ENCODE data around the gene KRT85.
A peak's percentile ranks its signal among the peaks of the same experiment; 100 is the strongest.

Gene KRT85

DNA sequence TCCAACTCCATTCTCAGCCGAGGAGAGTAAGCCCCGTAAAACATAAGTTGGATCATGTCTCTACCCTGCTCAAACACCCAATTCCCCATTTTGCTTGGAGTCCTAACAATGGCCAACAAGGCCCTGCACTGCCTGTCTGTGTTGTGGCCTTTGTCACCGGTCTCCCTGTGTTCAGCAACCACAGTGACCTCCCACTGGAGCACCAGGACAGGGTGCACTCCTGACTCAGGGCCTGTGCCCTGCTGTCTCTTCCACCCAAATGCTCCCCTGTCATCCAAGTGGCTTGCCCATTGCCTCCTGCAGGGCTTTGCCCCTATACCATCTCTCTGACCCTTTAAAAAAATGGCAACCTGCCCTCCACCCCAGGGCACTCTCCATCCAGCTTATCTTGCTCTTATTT lies 4.4 kb upstream of the KRT85 start:
- TF ChIP-seq, protein P1, sequence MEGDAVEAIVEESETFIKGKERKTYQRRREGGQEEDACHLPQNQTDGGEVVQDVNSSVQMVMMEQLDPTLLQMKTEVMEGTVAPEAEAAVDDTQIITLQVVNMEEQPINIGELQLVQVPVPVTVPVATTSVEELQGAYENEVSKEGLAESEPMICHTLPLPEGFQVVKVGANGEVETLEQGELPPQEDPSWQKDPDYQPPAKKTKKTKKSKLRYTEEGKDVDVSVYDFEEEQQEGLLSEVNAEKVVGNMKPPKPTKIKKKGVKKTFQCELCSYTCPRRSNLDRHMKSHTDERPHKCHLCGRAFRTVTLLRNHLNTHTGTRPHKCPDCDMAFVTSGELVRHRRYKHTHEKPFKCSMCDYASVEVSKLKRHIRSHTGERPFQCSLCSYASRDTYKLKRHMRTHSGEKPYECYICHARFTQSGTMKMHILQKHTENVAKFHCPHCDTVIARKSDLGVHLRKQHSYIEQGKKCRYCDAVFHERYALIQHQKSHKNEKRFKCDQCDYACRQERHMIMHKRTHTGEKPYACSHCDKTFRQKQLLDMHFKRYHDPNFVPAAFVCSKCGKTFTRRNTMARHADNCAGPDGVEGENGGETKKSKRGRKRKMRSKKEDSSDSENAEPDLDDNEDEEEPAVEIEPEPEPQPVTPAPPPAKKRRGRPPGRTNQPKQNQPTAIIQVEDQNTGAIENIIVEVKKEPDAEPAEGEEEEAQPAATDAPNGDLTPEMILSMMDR (conservative IDR thresholded peaks at IDR 0.05) = no peak
- H3K27ac ChIP-seq = peak overlapping the region; percentile 25

DNA sequence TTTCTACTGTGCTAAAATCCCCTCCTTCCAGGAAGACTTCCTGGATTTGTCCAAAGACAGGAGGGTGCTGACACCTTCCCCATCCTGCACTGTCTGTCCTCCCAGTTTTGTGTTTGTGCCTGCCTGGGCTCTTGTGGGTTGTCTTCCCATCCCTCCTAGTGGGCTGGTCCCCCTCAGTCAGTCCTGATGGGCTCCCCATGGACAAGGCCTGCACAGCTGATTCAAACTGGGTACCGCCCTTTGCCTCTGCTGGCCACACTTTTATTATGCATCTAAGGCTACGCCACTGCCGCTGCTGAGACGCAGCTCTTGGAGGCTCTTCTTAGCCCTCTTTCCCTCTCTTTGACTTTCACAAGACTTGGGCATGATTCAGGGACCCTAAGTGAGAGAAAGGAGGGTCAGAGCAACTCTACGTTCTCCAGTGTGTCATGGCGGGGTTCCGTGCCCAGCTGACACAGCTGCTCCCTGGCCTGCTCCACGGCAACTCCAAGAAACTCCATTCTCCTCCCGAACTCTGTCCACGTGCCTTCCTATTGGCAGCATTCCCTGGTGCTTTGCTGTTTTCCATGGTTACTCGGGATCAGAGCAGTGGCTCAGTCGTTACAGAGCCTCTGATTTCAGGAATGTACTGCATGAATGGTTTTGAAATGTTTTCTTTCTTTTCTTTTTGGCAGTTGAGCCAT lies 3.8 kb upstream of the KRT85 start:
- H3K27ac ChIP-seq = peak overlapping the region; percentile 25
- TF ChIP-seq, protein P1 (conservative IDR thresholded peaks at IDR 0.05) = no peak

DNA sequence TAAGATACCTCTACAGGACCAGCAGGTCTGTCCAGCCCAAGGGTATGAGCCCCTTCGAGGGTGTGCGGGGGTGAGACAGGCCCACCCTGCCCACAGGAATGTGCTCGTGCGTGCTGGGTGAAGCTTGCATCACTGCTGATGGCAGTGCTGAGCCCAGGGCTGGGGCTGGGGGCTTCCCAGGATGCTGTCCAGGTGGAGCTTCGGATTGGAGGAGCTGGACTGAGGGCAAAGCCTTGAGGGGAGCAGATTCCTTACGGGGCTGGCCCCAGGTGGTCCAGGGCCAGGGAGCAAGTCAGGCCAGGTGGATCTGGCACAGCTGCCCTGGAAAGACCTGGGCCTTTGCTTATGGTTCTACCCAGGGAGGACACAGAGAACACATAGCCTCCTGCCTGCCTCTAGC lies 2.5 kb upstream of the KRT85 start:
- TF ChIP-seq, protein P1 (conservative IDR thresholded peaks at IDR 0.05) = no peak
- no peak overlapping the region for H3K27ac ChIP-seq

DNA sequence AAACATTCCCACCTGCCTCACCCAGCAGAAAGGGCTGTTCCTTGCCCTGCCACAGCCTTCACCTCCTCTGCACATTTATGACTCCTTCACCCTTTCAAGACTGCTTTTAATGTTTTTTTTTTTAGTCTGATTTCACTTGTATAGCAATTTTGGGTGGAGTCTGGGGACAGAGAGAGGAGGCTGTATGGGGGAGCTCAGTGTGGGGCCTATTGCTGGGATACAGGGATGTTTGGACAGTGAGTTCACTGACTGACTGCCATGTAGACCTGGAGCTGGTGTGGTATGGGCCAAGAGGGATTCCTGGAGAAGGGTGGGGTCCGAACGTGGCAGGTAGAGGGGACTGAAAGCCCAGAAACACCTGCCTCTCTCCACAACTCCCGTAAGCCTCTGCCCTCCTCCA lies 1.9 kb upstream of the KRT85 start:
- TF ChIP-seq, protein P1 (conservative IDR thresholded peaks at IDR 0.05) = no peak

DNA sequence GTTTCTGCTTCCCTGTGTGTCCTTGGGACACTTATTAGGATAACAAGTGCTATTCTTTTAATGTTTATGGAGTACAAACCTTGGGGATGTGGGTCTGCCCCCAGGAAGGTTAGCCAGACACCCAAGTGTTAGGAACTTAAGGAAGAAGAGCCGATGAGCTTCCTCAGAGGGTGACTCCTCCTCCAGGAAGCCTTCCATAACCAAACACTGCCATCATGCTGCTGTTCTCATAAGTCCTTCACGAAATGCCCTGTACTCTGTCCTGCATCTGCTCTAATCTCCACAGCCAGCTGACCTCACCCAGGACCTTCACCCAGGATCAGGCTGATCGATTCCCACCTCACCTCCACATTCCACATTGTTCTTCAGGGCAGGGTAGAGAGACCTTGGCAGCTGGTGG lies 1.2 kb upstream of the KRT85 start:
- TF ChIP-seq, protein P1 (conservative IDR thresholded peaks at IDR 0.05) = no peak

More for the DNA sequence above, 1.9 kb upstream of the KRT85 start:
- H3K27ac ChIP-seq = no peak overlapping the region

DNA sequence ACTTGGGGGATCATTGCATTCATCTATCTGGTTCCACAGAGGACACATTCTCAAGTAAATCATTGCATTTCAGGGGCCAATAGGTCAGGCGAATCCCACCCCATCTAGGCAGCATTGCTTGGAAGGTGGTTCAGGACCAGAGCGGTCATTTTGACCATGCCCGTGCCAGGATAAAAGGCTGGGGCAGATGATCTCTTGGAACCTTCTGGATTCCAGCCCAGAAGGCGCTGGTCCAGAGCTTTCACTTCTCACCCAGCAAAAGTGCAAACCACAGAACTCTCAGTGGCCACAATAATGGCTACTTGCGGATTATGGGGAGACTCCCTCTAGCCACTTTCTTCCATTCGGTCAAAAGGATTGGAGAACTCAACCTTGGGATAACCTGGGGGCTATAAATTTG lies 595 bp upstream of the KRT85 start:
- TF ChIP-seq, protein P1 (conservative IDR thresholded peaks at IDR 0.05) = no peak
- H3K27ac ChIP-seq = no peak overlapping the region

More for the DNA sequence above, 1.2 kb upstream of the KRT85 start:
- H3K27ac ChIP-seq = no peak overlapping the region

DNA sequence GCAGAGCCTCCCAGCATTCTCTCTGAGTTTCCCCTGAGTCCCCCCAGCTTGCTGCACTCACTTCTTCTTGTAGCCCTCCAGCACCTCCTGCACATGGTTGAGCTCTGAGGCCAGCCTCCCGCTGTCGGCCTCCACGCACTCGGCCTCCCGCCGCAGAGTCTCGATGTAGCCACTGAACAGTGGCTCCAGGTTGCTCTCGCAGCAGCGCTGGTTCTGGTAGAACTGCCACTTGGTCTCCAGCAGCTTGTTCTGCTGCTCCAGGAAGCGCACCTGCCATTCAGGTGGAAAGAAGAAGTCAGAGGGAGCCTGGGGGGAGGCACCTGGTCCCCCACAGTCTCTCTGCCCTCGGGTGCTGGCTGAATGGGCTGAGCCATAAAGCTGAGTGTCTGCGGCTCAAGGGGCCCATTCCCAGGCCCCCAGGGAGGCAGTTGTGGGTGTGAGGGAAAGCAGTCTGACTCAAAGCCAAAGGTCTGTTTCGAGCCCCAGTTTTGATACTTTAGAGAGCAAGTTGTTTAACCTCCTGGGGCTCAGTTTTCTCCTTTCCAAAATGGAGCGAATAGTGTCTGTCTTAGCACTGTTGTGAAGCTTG lies 2.3 kb downstream of the KRT85 start:
- TF ChIP-seq, protein P1 (conservative IDR thresholded peaks at IDR 0.05) = no peak
- no peak overlapping the region for H3K27ac ChIP-seq

Measured in VCaP (cell line).